HG02571 (cell line): ENCODE measurements around the gene PSG3.
"Not testable (repeated sequence)": the region's sequence is repeated elsewhere in the genome, so short reads cannot be mapped to it uniquely, and the experiment has no call there.

Source experiments
- ATAC-seq: cut with Tn5 transposase; IDR thresholded peaks from one replicate; pipeline ENCODE4 v1.9.1; 2021; ENCODE audit warnings: mild to moderate bottlenecking, moderate library complexity; ENCODE audit not compliant: unreplicated experiment

PSG3 gene

GRCh38 chr19:42740381-42740780, at the start of gene PSG3:
TSS of gene PSG3 (minus strand) at chr19:42740481. CDS start at chr19:42740384, 97 bp downstream.
- ATAC-seq: not testable (repeated sequence)

GRCh38 chr19:42788766-42789165, 48.5 kb upstream of the PSG3 start:
- ATAC-seq: not testable (repeated sequence)

- ATAC-seq: not testable (repeated sequence)
These were observed 47.5 kb upstream of the PSG3 start for GRCh38 chr19:42787766-42788165.

GRCh38 chr19:42776750-42777612, 36.7 kb upstream of the PSG3 start:
- not testable (repeated sequence) for ATAC-seq

- not testable (repeated sequence) for ATAC-seq
These were observed 34.4 kb upstream of the PSG3 start for GRCh38 chr19:42774510-42775158.

- not testable (repeated sequence) for ATAC-seq
These were observed 27.0 kb upstream of the PSG3 start for GRCh38 chr19:42767319-42767718.

GRCh38 chr19:42766871-42767270, 26.6 kb upstream of the PSG3 start:
- ATAC-seq: not testable (repeated sequence)

- ATAC-seq: no peak
These were observed 24.6 kb upstream of the PSG3 start for GRCh38 chr19:42764836-42765235.

GRCh38 chr19:42762789-42763188, 22.5 kb upstream of the PSG3 start:
- no peak for ATAC-seq

- not testable (repeated sequence) for ATAC-seq
These were observed 21.6 kb upstream of the PSG3 start for GRCh38 chr19:42761924-42762295.

GRCh38 chr19:42760954-42761923, 21.0 kb upstream of the PSG3 start:
- not testable (repeated sequence) for ATAC-seq

- not testable (repeated sequence) for ATAC-seq
These were observed 18.4 kb upstream of the PSG3 start for GRCh38 chr19:42758667-42759066.

- not testable (repeated sequence) for ATAC-seq
These were observed 12.0 kb upstream of the PSG3 start for GRCh38 chr19:42752246-42752645.

GRCh38 chr19:42741726-42742607, 1.7 kb upstream of the PSG3 start:
- not testable (repeated sequence) for ATAC-seq

GRCh38 chr19:42737581-42738011, 2.7 kb downstream of the PSG3 start:
- not testable (repeated sequence) for ATAC-seq

- not testable (repeated sequence) for ATAC-seq
These were observed 11.9 kb downstream of the PSG3 start for GRCh38 chr19:42728341-42728740.

- not testable (repeated sequence) for ATAC-seq
These were observed 26.3 kb downstream of the PSG3 start for GRCh38 chr19:42714000-42714399.

GRCh38 chr19:42712753-42713152, 27.5 kb downstream of the PSG3 start:
- ATAC-seq: not testable (repeated sequence)

GRCh38 chr19:42710986-42711385, 29.3 kb downstream of the PSG3 start:
- ATAC-seq: not testable (repeated sequence)

GRCh38 chr19:42697884-42698283, 42.4 kb downstream of the PSG3 start:
- ATAC-seq: no peak
